ENCODE results near the gene CES4A.
"Not testable (repeated sequence)": the region's sequence is repeated elsewhere in the genome, so short reads cannot be mapped to it uniquely, and the experiment has no call there.

CES4A gene

DNA sequence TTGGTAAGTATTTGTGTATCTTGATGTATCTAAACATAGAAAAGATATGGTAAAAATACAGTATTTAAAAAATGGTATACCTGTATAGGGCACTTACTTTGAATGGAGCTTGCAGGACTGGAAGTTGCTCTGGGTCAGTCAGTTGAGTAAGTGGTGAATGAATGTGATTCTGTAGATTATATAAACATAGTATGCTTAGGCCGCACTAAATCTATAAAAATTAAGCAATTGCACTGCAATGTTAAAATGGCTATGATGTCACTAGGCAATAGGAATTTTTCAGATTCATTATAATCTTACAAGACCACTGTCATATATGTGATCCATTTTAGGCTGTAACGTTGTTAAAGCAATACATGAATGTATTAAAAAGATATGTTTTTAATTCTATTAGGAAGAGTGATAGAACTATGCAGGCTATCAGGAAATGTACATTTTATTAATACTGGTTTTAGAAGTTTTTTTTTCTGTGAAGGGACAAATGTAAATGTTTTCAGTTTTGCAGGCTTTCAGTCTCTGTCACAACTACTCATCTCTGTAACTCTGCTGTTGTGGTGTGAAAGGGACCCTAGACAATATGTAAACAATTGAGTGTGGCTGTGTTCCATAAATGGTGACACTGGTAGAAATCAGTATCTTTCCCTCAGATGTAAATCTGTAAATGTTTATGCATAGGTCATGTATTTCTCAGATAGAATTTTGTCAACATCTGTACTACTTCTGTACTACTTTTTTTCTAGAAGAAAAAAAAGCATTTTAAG lies 51.1 kb downstream of the CES4A start:
- in situ Hi-C loops (cut with MboI; ENCODE audit: low sequenced_read_pairs): no loop called here

DNA sequence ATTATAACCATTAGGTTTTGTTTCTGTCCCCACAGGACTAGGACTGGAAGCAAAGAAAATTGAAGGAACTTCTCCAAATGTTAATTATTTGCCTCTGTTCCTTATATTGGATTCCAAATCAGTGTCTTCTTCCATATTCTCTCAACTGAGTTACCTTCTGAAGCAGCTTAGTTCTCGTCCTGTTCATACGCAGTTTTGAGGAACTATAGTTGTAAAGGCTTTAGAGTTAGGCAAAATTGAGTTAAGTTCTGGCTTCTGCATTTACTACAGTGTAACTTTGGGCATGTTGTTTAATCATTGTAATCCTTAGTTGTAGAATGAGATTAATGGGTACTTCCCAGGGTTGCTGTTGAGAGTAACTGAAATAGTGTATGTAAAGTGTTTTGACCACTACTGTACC lies 51.8 kb downstream of the CES4A start:
- in situ Hi-C loops (cut with MboI; ENCODE audit: low sequenced_read_pairs): no loop called here

- in situ Hi-C loops (cut with MboI; ENCODE audit: low sequenced_read_pairs): no loop called here
These were observed 52.5 kb downstream of the CES4A start for GRCh38 chr16:67040906-67041305.

DNA sequence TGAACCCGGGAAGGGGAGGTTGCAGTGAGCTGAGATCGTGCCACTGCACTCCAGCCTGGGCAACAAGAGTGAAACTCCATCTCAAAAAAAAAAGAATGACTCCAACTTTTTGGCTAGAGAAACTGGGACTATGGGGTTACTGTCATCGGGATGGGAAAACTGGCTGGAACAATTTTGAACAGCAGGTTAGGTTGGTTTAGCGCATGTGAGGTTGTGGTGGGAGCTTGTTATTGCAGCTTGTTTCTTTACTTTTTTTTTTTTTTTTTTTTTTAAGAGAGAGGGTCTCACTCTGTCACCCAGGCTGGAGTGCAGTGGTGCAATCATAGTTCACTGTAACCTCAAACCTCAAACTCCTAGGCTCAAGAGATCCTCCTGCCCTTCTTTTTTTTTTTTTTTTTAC lies 53.1 kb downstream of the CES4A start:
- in situ Hi-C loops (cut with MboI; ENCODE audit: low sequenced_read_pairs): not testable (repeated sequence)

DNA sequence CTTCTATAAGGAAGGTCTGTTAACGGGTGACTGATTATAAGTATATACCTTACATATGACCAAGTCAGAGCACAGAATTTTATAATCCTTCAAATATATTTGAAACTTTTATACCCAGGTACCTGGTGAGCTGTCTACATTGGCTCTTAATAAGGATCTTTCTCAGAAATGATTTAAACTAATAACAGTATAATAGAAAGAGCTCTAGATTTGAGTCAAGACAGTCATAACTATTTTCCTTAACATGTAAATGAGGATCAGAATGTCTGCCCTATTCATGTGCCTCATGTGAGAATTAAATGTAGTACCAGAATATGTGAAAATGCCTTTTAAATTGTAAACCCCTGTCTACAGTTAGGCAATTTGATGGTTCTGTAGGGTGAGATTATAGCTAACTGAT lies 55.0 kb downstream of the CES4A start:
- in situ Hi-C loops (cut with MboI; ENCODE audit: low sequenced_read_pairs): no loop called here

DNA sequence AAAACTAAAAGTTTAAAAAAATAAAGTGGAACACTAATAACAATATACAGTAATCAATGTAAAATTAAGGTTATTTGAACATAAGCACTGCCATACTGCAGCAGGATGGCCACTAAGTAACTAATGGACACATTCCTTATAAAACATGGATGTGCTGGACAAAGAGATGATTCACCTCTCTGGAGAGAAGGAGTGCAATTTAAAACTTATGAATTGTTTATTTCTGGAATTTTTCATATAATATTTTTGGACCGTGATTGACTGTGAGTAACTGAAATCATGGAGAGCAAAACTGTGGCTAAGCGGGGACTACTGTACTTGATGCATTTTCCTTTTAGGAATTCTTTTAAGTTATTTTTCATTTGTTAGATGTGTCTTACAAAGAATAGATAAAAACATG lies 62.4 kb downstream of the CES4A start:
- in situ Hi-C loops (cut with MboI; ENCODE audit: low sequenced_read_pairs): no loop called here

DNA sequence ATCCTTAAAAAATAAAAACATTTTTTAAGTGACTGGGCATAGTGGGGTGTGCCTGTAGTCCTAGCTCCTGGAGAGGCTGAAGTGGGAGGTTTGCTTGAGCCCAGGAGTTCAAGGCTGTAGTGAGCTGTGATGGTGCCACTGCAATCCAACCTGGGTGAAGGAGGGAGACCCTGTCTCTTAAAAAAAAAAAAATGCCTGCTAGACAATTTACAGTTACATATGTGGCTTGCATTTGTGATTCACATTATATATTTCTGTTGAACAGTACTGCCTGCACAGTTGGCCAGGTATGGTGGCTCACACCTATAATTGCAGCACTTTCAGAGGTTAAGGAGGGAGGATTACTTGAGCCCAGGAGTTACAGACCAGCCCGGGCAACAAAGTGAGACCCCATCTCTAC lies 64.0 kb downstream of the CES4A start:
- in situ Hi-C loops (cut with MboI; ENCODE audit: low sequenced_read_pairs): no loop called here

DNA sequence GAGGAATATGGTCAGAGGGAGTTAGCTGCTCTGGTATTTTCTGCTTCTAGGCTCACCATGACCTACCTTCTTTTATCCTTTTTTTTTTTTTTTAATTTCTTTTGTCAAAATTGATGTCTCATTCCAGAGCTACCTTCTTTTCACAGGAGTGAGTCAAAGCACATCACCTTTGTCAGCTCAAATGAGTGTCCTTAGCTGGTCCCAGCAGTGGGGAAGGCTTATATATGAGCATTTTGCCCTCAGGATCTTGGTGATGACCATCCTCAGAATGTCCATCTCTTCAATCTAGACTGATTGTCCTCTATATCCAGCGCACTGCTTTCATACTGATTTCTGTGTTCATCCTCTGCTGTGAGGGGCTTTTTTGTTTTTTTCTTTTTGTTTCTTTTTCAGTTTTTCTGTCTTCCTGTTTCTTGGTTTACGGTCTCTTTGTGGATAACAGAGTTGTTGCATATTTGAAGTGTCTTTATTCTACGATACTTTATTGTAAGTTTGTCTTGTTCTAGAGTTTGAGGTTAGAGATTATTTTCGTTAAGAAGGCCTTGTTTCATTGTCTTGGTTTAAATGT lies 65.5 kb downstream of the CES4A start:
- in situ Hi-C loops (cut with MboI; ENCODE audit: low sequenced_read_pairs): no loop called here

GRCh38 chr16:67054901-67055300 lies 66.5 kb downstream of the CES4A start:
- in situ Hi-C loops (cut with MboI; ENCODE audit: low sequenced_read_pairs): no loop called here

DNA sequence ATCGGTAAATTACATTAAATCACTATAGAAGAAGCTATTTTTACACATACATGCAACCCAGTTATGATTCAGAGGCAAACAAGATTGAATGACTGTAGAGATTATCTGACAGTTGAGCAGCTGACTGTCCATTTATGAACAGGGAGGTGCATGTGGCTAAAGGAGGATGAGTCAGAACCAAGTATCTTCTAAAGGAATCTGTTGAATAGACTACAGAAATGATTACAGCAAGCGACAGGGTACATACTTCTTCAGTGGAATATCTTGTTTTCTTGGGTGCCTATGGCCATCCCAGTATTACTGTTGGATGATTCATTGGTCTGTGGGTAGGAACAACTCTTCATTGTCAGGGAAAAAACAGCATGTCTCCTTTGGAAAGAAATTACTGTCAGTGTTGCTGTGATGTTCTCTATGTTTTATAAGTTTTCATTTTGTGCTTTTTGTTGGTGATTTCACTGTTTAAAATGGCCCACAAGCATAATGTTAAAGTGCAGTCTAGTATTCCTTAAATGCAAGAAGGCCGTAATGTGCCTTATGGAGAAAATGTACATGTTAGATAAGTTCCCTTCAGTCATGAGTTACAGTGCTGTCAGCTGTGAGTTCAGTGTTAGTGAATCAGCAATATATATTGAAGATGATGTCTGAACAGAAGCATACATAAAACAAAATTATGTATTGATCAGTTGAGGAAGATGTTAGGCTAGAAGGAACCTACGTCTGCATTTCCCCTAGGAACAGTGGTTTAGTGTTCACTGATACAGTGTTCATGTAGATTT lies 67.5 kb downstream of the CES4A start:
- in situ Hi-C loops (cut with MboI; ENCODE audit: low sequenced_read_pairs): no loop called here

All from HL-60/S4 treated with phorbol 12-myristate 13-acetate at 8.2 ng/mL for 4 days and 3 days (cell line).